Activated naive CD4-positive, alpha-beta T cell treated with anti-CD3 and anti-CD28 coated beads, Interleukin-2, amount 50 U/mL, for 24 hours (primary cell): ENCODE measurements around the gene DOCK4.

Experiments used
- H3K27ac Mint-ChIP-seq: one replicate; pipeline ENCODE4 v1.8.0; 2021; ENCODE audit warnings: mild to moderate bottlenecking, mixed read lengths
- H3K27me3 Mint-ChIP-seq: one replicate; pipeline ENCODE4 v1.8.0; 2021; ENCODE audit warnings: mixed read lengths
- H3K36me3 Mint-ChIP-seq: one replicate; pipeline ENCODE4 v1.8.0; 2021; ENCODE audit warnings: mixed read lengths
- H3K4me1 Mint-ChIP-seq: one replicate; pipeline ENCODE4 v1.8.0; 2021; ENCODE audit warnings: mixed read lengths
- H3K4me3 Mint-ChIP-seq: one replicate; pipeline ENCODE4 v1.8.0; 2021; ENCODE audit warnings: mild to moderate bottlenecking, mixed read lengths
- H3K9me3 Mint-ChIP-seq: one replicate; pipeline ENCODE4 v1.8.0; 2021; ENCODE audit warnings: mixed read lengths

The DOCK4 gene

GRCh38 chr7:112006071-112006470 is 200.1 kb downstream of the DOCK4 start:
- Mint-ChIP-seq H3K9me3 (no peaks in the 10 kb centered on the region), H3K36me3 (no peaks in the 10 kb centered on the region), H3K4me3 (no peak overlapping the region), H3K27me3 (no peaks in the 10 kb centered on the region), H3K27ac (no peak overlapping the region), H3K4me1 (no peaks in the 10 kb centered on the region)

- H3K36me3 Mint-ChIP-seq = no peaks in the 10 kb centered on the region
- no peaks in the 10 kb centered on the region for H3K9me3 Mint-ChIP-seq
- no peak overlapping the region for H3K27ac Mint-ChIP-seq
- no peaks in the 10 kb centered on the region for H3K4me1 Mint-ChIP-seq
- H3K4me3 Mint-ChIP-seq = no peak overlapping the region
- no peaks in the 10 kb centered on the region for H3K27me3 Mint-ChIP-seq
These were observed 200.9 kb downstream of the DOCK4 start for GRCh38 chr7:112005205-112005775.

- H3K9me3 Mint-ChIP-seq = no peaks in the 10 kb centered on the region
- no peak overlapping the region for H3K27ac Mint-ChIP-seq
- no peaks in the 10 kb centered on the region for H3K36me3 Mint-ChIP-seq
- no peak overlapping the region for H3K4me3 Mint-ChIP-seq
- peaks cover 3% of the 10 kb centered on the region for H3K27me3 Mint-ChIP-seq
- H3K4me1 Mint-ChIP-seq = no peaks in the 10 kb centered on the region
These were observed 204.9 kb downstream of the DOCK4 start for GRCh38 chr7:112001091-112001826.

- H3K27me3 Mint-ChIP-seq = peaks cover 3% of the 10 kb centered on the region
- no peaks in the 10 kb centered on the region for H3K4me1 Mint-ChIP-seq
- H3K4me3 Mint-ChIP-seq = no peak overlapping the region
- H3K27ac Mint-ChIP-seq = no peak overlapping the region
- H3K36me3 Mint-ChIP-seq = no peaks in the 10 kb centered on the region
- H3K9me3 Mint-ChIP-seq = no peaks in the 10 kb centered on the region
These were observed 207.9 kb downstream of the DOCK4 start for GRCh38 chr7:111998326-111998725.

GRCh38 chr7:111997546-111997945 is 208.7 kb downstream of the DOCK4 start:
- peaks cover 3% of the 10 kb centered on the region for H3K27me3 Mint-ChIP-seq
- H3K27ac Mint-ChIP-seq = no peak overlapping the region
- H3K4me3 Mint-ChIP-seq = no peak overlapping the region
- no peaks in the 10 kb centered on the region for H3K4me1 Mint-ChIP-seq
- H3K36me3 Mint-ChIP-seq = no peaks in the 10 kb centered on the region
- H3K9me3 Mint-ChIP-seq = no peaks in the 10 kb centered on the region

- Mint-ChIP-seq H3K4me3 (no peak overlapping the region), H3K27me3 (peaks cover 1% of the 10 kb centered on the region), H3K36me3 (no peaks in the 10 kb centered on the region), H3K27ac (no peak overlapping the region), H3K9me3 (no peaks in the 10 kb centered on the region), H3K4me1 (no peaks in the 10 kb centered on the region)
These were observed 213.6 kb downstream of the DOCK4 start for GRCh38 chr7:111992601-111993000.

- H3K9me3 Mint-ChIP-seq = no peaks in the 10 kb centered on the region
- no peaks in the 10 kb centered on the region for H3K36me3 Mint-ChIP-seq
- no peak overlapping the region for H3K27ac Mint-ChIP-seq
- H3K4me1 Mint-ChIP-seq = no peaks in the 10 kb centered on the region
- peaks cover 2% of the 10 kb centered on the region for H3K27me3 Mint-ChIP-seq
- H3K4me3 Mint-ChIP-seq = no peak overlapping the region
These were observed 215.6 kb downstream of the DOCK4 start for GRCh38 chr7:111990643-111991042.

GRCh38 chr7:111987886-111988285 is 218.3 kb downstream of the DOCK4 start:
- Mint-ChIP-seq H3K27ac (no peak overlapping the region), H3K27me3 (peaks cover 2% of the 10 kb centered on the region), H3K9me3 (no peaks in the 10 kb centered on the region), H3K4me1 (no peaks in the 10 kb centered on the region), H3K4me3 (no peak overlapping the region), H3K36me3 (no peaks in the 10 kb centered on the region)

- Mint-ChIP-seq H3K36me3 (no peaks in the 10 kb centered on the region), H3K9me3 (no peaks in the 10 kb centered on the region), H3K27me3 (peaks cover 2% of the 10 kb centered on the region), H3K4me1 (no peaks in the 10 kb centered on the region), H3K4me3 (no peak overlapping the region), H3K27ac (no peak overlapping the region)
These were observed 218.9 kb downstream of the DOCK4 start for GRCh38 chr7:111987115-111987826.

GRCh38 chr7:111986601-111987000 is 219.6 kb downstream of the DOCK4 start:
- Mint-ChIP-seq H3K4me1 (no peaks in the 10 kb centered on the region), H3K9me3 (no peaks in the 10 kb centered on the region), H3K36me3 (no peaks in the 10 kb centered on the region), H3K27me3 (peaks cover 2% of the 10 kb centered on the region), H3K4me3 (no peak overlapping the region), H3K27ac (no peak overlapping the region)

- Mint-ChIP-seq H3K27me3 (peaks cover 2% of the 10 kb centered on the region), H3K4me1 (no peaks in the 10 kb centered on the region), H3K36me3 (no peaks in the 10 kb centered on the region), H3K4me3 (no peak overlapping the region), H3K9me3 (no peaks in the 10 kb centered on the region), H3K27ac (no peak overlapping the region)
These were observed 220.4 kb downstream of the DOCK4 start for GRCh38 chr7:111985798-111986197.

- no peaks in the 10 kb centered on the region for H3K36me3 Mint-ChIP-seq
- H3K27me3 Mint-ChIP-seq = peaks cover 2% of the 10 kb centered on the region
- no peak overlapping the region for H3K27ac Mint-ChIP-seq
- H3K9me3 Mint-ChIP-seq = no peaks in the 10 kb centered on the region
- no peaks in the 10 kb centered on the region for H3K4me1 Mint-ChIP-seq
- H3K4me3 Mint-ChIP-seq = no peak overlapping the region
These were observed 223.4 kb downstream of the DOCK4 start for GRCh38 chr7:111982804-111983203.

GRCh38 chr7:111982133-111982532 is 224.1 kb downstream of the DOCK4 start:
- Mint-ChIP-seq H3K9me3 (no peaks in the 10 kb centered on the region), H3K36me3 (no peaks in the 10 kb centered on the region), H3K4me3 (no peak overlapping the region), H3K27ac (no peak overlapping the region), H3K4me1 (no peaks in the 10 kb centered on the region), H3K27me3 (no peaks in the 10 kb centered on the region)

- Mint-ChIP-seq H3K4me3 (no peak overlapping the region), H3K27me3 (no peaks in the 10 kb centered on the region), H3K36me3 (no peaks in the 10 kb centered on the region), H3K27ac (no peak overlapping the region), H3K9me3 (no peaks in the 10 kb centered on the region), H3K4me1 (no peaks in the 10 kb centered on the region)
These were observed 225.5 kb downstream of the DOCK4 start for GRCh38 chr7:111980725-111981124.

- H3K9me3 Mint-ChIP-seq = no peaks in the 10 kb centered on the region
- H3K4me3 Mint-ChIP-seq = no peak overlapping the region
- H3K27ac Mint-ChIP-seq = no peak overlapping the region
- H3K4me1 Mint-ChIP-seq = no peaks in the 10 kb centered on the region
- H3K36me3 Mint-ChIP-seq = no peaks in the 10 kb centered on the region
- H3K27me3 Mint-ChIP-seq = no peaks in the 10 kb centered on the region
These were observed 230.9 kb downstream of the DOCK4 start for GRCh38 chr7:111975346-111975745.

- H3K4me1 Mint-ChIP-seq = no peaks in the 10 kb centered on the region
- H3K27ac Mint-ChIP-seq = no peak overlapping the region
- peaks cover 2% of the 10 kb centered on the region for H3K27me3 Mint-ChIP-seq
- no peaks in the 10 kb centered on the region for H3K9me3 Mint-ChIP-seq
- no peaks in the 10 kb centered on the region for H3K36me3 Mint-ChIP-seq
- no peak overlapping the region for H3K4me3 Mint-ChIP-seq
These were observed 245.2 kb downstream of the DOCK4 start for GRCh38 chr7:111960984-111961383.
